Muscle of leg (tissue), 11 donors: ENCODE results near the gene TJAP1. TPM values are rescaled to one million over a fixed set of nuclear protein-coding genes. Genes with fewer than 3 reads are reported as not detected.
A peak's percentile ranks its signal among the peaks of the same experiment; 100 is the strongest.

Experiments used
- DNase-seq: peaks from one replicate; pipeline ENCODE4 v3.0.0; 2013
- H3K27ac ChIP-seq: one replicate; pipeline ENCODE4 v1.5.1; 2013; ENCODE audit warnings: mild to moderate bottlenecking, low read length, control low read depth
- H3K27me3 ChIP-seq: one replicate; pipeline ENCODE4 v1.6.1; 2013; ENCODE audit warnings: low read length; ENCODE audit not compliant: control insufficient read depth, insufficient read depth
- H3K36me3 ChIP-seq: one replicate; pipeline ENCODE4 v1.6.1; 2013; ENCODE audit warnings: low read length; ENCODE audit not compliant: control insufficient read depth, insufficient read depth
- H3K4me1 ChIP-seq: one replicate; pipeline ENCODE4 v1.6.1; 2013; ENCODE audit warnings: low read length; ENCODE audit not compliant: control insufficient read depth, insufficient read depth
- H3K4me3 ChIP-seq: one replicate; pipeline ENCODE4 v1.5.1; 2013; ENCODE audit warnings: low read length, control low read depth
- H3K9me3 ChIP-seq: replicated peaks from 2 replicates; pipeline ENCODE4 v1.6.1; 2013; ENCODE audit warnings: low read depth, low read length; ENCODE audit not compliant: control insufficient read depth
- WGBS: methylation state at CpG from one replicate; pipeline ENCODE4 v1.1.5; 2013; ENCODE audit warnings: missing lambda C conversion rate; ENCODE audit not compliant: insufficient coverage; 5-methylcytosine and 5-hydroxymethylcytosine counted together
- polyA plus RNA-seq, 8 donors: library from polyadenylated mRNA; unstranded; fragments of 120-200 nt; gene quantifications; one replicate each; pipeline versions ENCODE4 v1.2.1 to v1.2.3, GENCODE V29; 2013; ENCODE audit warnings: inconsistent platforms in 1 of 8, low replicate concordance in 1 of 8; ENCODE audit not compliant: insufficient read length in 8 of 8, insufficient read depth in 1 of 8
- total RNA-seq: library from RNA; stranded (reverse); fragments of 120-200 nt; gene quantifications from one replicate; pipeline ENCODE4 v1.2.4, GENCODE V29; 2013

Gene TJAP1
- total and polyA plus RNA-seq, 9 donors = 15.9 to 31.4 (median 25.0) TPM

DNA sequence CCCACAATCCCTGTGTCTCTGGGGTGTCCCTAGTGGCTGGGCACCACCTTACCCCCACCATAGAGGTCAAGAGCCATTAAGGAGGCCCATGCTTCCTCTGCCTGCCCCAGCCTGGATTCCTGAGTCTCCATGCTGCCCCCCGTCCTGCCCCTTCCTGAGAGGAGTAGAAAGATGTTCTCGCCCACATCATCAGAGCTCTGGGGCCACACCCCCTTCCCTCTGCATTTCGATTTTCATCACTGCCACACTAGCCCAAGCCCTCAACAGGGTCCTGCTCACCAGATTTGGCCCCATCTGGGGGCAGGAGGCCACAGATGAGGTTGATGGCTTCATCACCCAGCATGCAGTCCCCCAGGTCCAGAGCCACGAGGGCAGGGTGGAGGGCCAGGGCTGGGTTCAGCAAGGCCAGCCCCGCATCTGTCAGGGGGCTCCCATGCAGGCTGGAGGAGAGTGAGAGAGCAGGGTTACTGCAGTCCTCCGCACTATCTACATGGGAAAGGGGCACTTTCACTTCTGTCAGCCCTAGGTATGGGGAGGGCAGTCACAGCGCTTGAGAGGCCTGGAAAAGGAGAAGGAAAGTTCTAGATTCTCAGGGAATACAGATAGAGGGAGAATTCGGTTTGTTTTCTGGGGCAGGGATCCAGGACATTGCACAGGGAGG lies 31.2 kb downstream of the TJAP1 start:
- no peak overlapping the region for H3K27ac ChIP-seq
- 37% methylated on average over 7 of the region's 8 CpGs for WGBS
- peaks cover 49% of the 10 kb centered on the region for H3K36me3 ChIP-seq
- no peak for DNase-seq
- H3K27me3 ChIP-seq = peaks cover 17% of the 10 kb centered on the region
- no peak overlapping the region for H3K4me3 ChIP-seq
- H3K4me1 ChIP-seq = peaks cover 28% of the 10 kb centered on the region
- H3K9me3 ChIP-seq = no peaks in the 10 kb centered on the region

DNA sequence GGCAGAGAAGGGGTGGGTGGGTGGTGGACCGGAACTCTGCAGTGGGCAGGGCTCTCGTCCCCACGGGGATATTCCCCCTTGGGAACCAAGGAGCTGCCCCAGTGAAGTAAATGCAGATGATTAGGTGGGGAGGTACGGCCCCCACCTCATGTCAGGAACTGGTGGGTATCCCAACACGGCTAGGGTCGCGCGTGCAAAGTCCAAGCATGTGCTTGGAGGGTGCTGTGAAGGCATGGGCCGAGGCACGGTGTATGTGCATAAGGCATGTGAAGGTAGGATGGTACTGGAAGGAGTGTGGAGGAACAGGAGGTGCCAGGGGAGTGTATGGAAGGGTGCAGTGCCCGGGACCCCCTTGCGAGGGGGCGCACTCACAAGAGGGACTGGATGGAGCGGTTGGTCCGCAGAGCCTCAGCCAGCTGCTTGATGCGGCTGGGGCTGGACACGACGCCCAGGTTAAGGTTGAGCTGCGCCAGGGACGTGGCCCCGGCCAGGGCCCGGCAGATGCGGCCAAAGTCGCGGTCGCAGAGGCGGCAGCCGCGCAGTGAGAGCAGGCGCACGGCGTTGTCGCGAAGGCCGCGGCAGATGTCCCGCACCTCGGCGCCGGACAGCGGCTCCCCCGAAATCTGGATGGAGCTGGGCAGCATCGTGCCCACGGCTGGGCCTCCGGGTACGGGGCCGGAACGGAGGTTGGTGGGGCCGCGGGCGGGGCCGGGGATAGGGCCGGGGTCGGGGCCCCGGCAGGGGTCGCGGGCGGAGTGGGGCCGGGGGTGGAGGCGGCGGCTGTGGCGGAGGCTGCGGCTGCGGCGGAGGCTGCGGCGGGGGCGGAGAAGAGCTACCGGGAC lies 32.0 kb downstream of the TJAP1 start:
- H3K36me3 ChIP-seq = peaks cover 52% of the 10 kb centered on the region
- no peak for DNase-seq
- H3K4me1 ChIP-seq = peaks cover 28% of the 10 kb centered on the region
- no peaks in the 10 kb centered on the region for H3K9me3 ChIP-seq
- H3K27ac ChIP-seq = no peak overlapping the region
- 9% methylated on average over 67 of the region's 69 CpGs for WGBS
- H3K4me3 ChIP-seq = peak overlapping the region; percentile 43
- peaks cover 17% of the 10 kb centered on the region for H3K27me3 ChIP-seq

DNA sequence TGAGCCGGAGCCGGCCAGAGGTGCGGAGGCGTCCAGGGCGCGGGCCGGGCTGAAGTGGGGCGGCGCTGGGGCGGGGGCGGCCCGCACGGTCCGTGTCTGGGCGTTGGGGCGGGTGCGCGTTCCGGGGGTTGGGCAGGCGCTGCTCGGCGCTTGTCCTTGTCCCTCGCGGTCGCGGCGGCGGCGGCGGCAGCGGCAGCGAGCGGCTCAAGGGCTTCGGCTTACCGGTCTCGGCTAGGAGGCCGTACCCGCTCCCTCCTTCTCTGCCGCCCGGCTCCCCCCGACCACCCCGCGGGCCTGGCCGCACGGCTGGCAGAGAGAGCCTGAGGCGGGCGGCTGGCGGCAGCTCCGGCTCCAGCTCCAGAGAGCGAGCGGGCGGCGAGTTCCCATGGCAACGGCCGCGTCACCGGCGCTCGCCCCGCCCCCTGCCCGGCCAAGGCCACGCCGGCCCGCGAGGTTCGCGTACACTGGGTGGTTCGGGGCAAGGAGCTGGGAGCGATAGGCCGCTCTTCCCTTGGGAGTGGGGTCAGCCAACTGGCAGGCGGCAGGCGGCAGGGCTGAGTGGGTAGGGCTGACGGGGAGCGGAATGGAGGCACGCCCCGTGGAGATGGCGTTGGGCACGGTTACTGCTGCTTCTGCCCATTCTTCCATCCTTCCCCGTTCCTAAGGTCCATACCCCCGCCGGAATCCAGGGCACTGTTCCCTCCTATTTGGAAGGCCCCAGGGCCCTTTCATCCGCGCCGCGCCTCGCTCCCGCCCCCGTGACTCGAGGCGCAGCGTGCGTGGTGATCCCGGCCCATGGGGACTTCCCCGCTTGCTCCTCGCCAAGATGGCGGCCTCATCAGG lies 32.8 kb downstream of the TJAP1 start, which contains the start of gene LRRC73:
TSS of gene LRRC73 (minus strand) at position 363 of the 843 bp plus-strand sequence. CDS start 561 bp downstream, outside the sequence.
- DNase-seq = peak; percentile 85
- peak within 1 kb of the TSS; percentile 43 for H3K4me3 ChIP-seq
- WGBS = 4% methylated on average over 88 of the region's 96 CpGs
- peaks cover 17% of the 10 kb centered on the region for H3K27me3 ChIP-seq
- H3K27ac ChIP-seq = peak within 1 kb of the TSS; percentile 20
- H3K9me3 ChIP-seq = no peaks in the 10 kb centered on the region
- peaks cover 30% of the 10 kb centered on the region for H3K4me1 ChIP-seq
- H3K36me3 ChIP-seq = peaks cover 48% of the 10 kb centered on the region

- WGBS = 77% methylated on average over 8 of the region's 10 CpGs
- peaks cover 36% of the 10 kb centered on the region for H3K4me1 ChIP-seq
Observed at GRCh38 chr6:43510827-43511163, 33.4 kb downstream of the TJAP1 start.

DNA sequence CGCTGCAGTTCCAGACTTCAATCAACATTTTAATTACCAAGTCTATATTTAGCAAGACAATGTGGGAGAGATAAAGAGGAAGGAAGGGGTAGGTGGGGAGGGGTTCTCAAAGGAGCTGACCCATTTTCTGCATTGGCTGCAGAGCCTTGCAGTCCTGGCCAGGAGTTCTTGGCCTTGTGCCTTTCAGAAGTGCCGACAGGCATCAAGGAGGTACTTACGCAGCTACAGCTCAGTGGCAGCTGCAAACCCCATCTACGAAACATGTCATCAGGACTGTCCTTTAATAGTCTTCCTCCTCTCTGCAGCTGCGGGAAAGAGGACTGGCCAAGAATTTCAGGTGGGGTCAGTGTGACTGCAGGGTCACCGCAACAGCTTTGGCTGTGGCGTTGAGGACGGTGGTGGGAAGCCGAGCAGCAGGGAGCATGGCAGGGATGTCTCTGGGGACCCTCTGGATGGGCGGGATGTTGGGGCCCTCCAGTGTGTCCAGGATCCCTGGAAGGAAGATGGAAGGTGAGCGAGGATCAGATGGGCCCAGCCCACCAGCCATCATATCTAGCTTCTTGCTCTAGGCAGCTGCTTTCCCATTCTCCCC lies 34.5 kb downstream of the TJAP1 start:
- peaks cover 17% of the 10 kb centered on the region for H3K27me3 ChIP-seq
- peaks cover 33% of the 10 kb centered on the region for H3K4me1 ChIP-seq
- H3K9me3 ChIP-seq = no peaks in the 10 kb centered on the region
- WGBS = 36% methylated on average over 7 of the region's 11 CpGs
- no peak overlapping the region for H3K4me3 ChIP-seq
- H3K36me3 ChIP-seq = peaks cover 45% of the 10 kb centered on the region
- no peak overlapping the region for H3K27ac ChIP-seq
- DNase-seq = peak; percentile 47

More at GRCh38 chr6:43510827-43511163, 33.4 kb downstream of the TJAP1 start:
- Histone ChIP-seq H3K9me3 (no peaks in the 10 kb centered on the region), H3K36me3 (peaks cover 48% of the 10 kb centered on the region), H3K27ac (no peak overlapping the region), H3K27me3 (peaks cover 17% of the 10 kb centered on the region), H3K4me3 (peak overlapping the region; percentile 43)
- DNase-seq = no peak

DNA sequence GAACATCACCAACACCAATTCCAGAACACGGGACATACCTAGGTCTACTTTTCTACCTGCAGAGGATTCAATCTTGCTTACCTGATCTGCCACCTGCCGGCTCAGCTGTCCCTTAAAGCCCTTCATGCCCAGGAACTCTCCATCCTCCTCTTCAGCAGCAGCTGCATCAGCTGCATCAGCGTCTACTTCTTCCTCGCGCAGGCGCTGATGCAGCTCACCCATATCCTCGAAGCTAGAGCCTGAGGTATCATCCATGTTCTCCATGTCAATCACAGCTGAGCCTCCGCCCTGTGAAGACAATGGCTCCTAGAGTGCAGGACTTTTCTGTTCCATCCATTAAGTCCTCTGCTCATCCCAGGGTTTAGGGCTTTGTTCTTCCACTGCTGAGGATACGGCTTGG lies 38.4 kb downstream of the TJAP1 start:
- Histone ChIP-seq H3K4me3 (peak overlapping the region; percentile 100), H3K27me3 (no peaks in the 10 kb centered on the region), H3K27ac (peak overlapping the region; percentile 95), H3K9me3 (no peaks in the 10 kb centered on the region), H3K36me3 (peaks cover 62% of the 10 kb centered on the region), H3K4me1 (peaks cover 25% of the 10 kb centered on the region)
- WGBS = 85% methylated on average over 9 of the region's 9 CpGs
- DNase-seq = no peak

GRCh38 chr6:43516367-43516696 lies 39.0 kb downstream of the TJAP1 start:
- Histone ChIP-seq H3K36me3 (peaks cover 63% of the 10 kb centered on the region), H3K27ac (peak overlapping the region; percentile 95), H3K27me3 (no peaks in the 10 kb centered on the region), H3K4me1 (peaks cover 24% of the 10 kb centered on the region), H3K9me3 (no peaks in the 10 kb centered on the region), H3K4me3 (peak overlapping the region; percentile 100)
- 0% methylated on average over 10 of the region's 10 CpGs for WGBS
- no peak for DNase-seq

GRCh38 chr6:43516697-43517504 lies 39.5 kb downstream of the TJAP1 start, which contains the start of the genes POLR1C and YIPF3:
TSS of gene POLR1C (plus strand) at chr6:43517089. CDS start at chr6:43517110, 21 bp downstream.
TSS of gene YIPF3 (minus strand) at chr6:43516926. CDS start at chr6:43516807, 119 bp downstream.
- Histone ChIP-seq H3K9me3 (no peaks in the 10 kb centered on the region), H3K4me3 (peak within 1 kb of the TSS; percentile 100), H3K27me3 (no peaks in the 10 kb centered on the region), H3K36me3 (peaks cover 63% of the 10 kb centered on the region), H3K27ac (peak within 1 kb of the TSS; percentile 95), H3K4me1 (peaks cover 23% of the 10 kb centered on the region)
- 0% methylated on average over 52 of the region's 57 CpGs for WGBS
- peak; percentile 99 for DNase-seq
